Esophagus muscularis mucosa (tissue), 4 donors: ENCODE results near the gene SIRT5. TPM values are rescaled to one million over a fixed set of nuclear protein-coding genes. Genes with fewer than 3 reads are reported as not detected.

ENCODE experiments used
- DNase-seq: peaks from one replicate; pipeline ENCODE4 v3.0.0-alpha.2; 2017; ENCODE audit errors: extremely low spot score
- H3K27ac ChIP-seq, 4 donors: fragments of 200-600 bp; sonication (generic); replicated peaks in 1 of 4; 1 replicate in 3 of 4; 2 replicates in 1 of 4; pipeline ENCODE4 v1.5.1; 2016 to 2019; ENCODE audit warnings: mild to moderate bottlenecking in 1 of 4
- H3K27me3 ChIP-seq, 4 donors: fragments of 200-600 bp; sonication (generic); one replicate each; pipeline versions ENCODE4 v1.5.1 to v1.6.0; 2016 to 2019
- H3K36me3 ChIP-seq, 4 donors: fragments of 200-600 bp; sonication (generic); one replicate each; pipeline ENCODE4 v1.5.1; 2016 to 2019
- H3K4me1 ChIP-seq, 4 donors: fragments of 200-600 bp; sonication (generic); one replicate each; pipeline ENCODE4 v1.5.1; 2016 to 2019
- H3K4me3 ChIP-seq, 4 donors: fragments of 200-600 bp; sonication (generic); 1 replicate in 2 of 4; 2 replicates in 2 of 4; pipeline ENCODE4 v1.5.1; 2016 to 2019; ENCODE audit warnings: mild to moderate bottlenecking in 4 of 4, moderate library complexity in 1 of 4
- H3K9me3 ChIP-seq, 4 donors: fragments of 200-600 bp; sonication (generic); 1 replicate in 3 of 4; 2 replicates in 1 of 4; pipeline ENCODE4 v1.5.1; 2016 to 2019
- EP300 ChIP-seq: sonication (generic); formaldehyde crosslinking; IDR thresholded peaks from one replicate; pipeline ENCODE4 v1.6.1; 2017; ENCODE audit warnings: antibody characterized with exemption
- POLR2A ChIP-seq: fragments of 450-650 bp; IDR thresholded peaks from one replicate; pipeline ENCODE4 v1.6.1; 2017; ENCODE audit warnings: antibody characterized with exemption, moderate library complexity, mild to moderate bottlenecking, low read depth
- POLR2AphosphoS5 ChIP-seq, 2 donors: sonication (generic); formaldehyde crosslinking; IDR thresholded peaks; one replicate each; pipeline ENCODE4 v1.6.1; 2017; ENCODE audit warnings: antibody characterized with exemption in 2 of 2
- WGBS: methylation state at CpG from one replicate; pipeline ENCODE4 v1.1.5; 2018; 5-methylcytosine and 5-hydroxymethylcytosine counted together
- intact Hi-C: fragments of 100-400 bp; cut with DNase I; formaldehyde crosslinking; loops from one replicate; pipeline ENCODE4 v1.15.1; 2023
- total RNA-seq, 4 donors: library from RNA; depleted of rRNA; stranded (reverse); fragments of >200 nt; gene quantifications; one replicate each; pipeline versions ENCODE4 v1.1.0 to v1.2.1, GENCODE V29; 2016
- TF ChIP-seq, protein P1 (sequence below), 3 experiments: fragments of 200-600 bp in 2 of 3; fragments of 450-650 bp in 1 of 3; sonication (generic) in 2 of 3; IDR thresholded peaks; one replicate each; pipeline ENCODE4 v1.5.1; 2017 to 2019; ENCODE audit warnings: antibody characterized with exemption in 3 of 3, mild to moderate bottlenecking in 2 of 3, moderate library complexity in 1 of 3

Gene SIRT5
- total RNA-seq, 4 donors from 2014 or later: 7.8 to 14.5 (median 12.6) TPM

DNA sequence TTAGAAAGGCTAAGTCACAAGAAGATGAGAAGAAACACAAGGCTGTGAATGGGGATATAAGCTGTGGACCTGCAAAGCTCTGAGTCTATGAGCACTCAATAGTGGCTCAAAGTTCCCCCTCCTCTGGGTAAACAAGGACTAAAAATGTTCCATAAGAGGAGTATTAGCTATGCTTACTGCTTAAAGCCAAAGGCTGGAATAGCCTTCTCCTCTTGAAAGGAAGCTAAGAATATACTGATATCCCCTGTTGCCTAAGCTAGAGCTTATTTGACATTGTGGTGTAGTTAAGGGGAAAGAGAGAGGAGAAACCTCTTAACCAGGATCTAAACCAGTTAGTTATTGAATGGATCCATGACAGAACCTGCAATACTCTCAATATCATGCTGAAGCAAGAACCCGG is 86.5 kb downstream of the SIRT5 start:
- no peaks in the 10 kb centered on the region for H3K27me3 ChIP-seq
- intact Hi-C loops: no loop called here
- no peaks in the 10 kb centered on the region for H3K36me3 ChIP-seq
- DNase-seq: no peak
- peaks cover 5 to 49% (median 34%) of the 10 kb centered on the region in 4 donors for H3K4me1 ChIP-seq
- 100% methylated on average over 1 of the region's 1 CpG for WGBS
- H3K4me3 ChIP-seq: no peak overlapping the region
- no peak for TF ChIP-seq POLR2AphosphoS5 (IDR thresholded peaks at IDR 0.05)
- no peak for TF ChIP-seq EP300
- TF ChIP-seq, protein P1, sequence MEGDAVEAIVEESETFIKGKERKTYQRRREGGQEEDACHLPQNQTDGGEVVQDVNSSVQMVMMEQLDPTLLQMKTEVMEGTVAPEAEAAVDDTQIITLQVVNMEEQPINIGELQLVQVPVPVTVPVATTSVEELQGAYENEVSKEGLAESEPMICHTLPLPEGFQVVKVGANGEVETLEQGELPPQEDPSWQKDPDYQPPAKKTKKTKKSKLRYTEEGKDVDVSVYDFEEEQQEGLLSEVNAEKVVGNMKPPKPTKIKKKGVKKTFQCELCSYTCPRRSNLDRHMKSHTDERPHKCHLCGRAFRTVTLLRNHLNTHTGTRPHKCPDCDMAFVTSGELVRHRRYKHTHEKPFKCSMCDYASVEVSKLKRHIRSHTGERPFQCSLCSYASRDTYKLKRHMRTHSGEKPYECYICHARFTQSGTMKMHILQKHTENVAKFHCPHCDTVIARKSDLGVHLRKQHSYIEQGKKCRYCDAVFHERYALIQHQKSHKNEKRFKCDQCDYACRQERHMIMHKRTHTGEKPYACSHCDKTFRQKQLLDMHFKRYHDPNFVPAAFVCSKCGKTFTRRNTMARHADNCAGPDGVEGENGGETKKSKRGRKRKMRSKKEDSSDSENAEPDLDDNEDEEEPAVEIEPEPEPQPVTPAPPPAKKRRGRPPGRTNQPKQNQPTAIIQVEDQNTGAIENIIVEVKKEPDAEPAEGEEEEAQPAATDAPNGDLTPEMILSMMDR (IDR thresholded peaks at IDR 0.05): no peak
- no peak for TF ChIP-seq POLR2A
- H3K9me3 ChIP-seq: no peaks in the 10 kb centered on the region
- no peak overlapping the region for H3K27ac ChIP-seq

DNA sequence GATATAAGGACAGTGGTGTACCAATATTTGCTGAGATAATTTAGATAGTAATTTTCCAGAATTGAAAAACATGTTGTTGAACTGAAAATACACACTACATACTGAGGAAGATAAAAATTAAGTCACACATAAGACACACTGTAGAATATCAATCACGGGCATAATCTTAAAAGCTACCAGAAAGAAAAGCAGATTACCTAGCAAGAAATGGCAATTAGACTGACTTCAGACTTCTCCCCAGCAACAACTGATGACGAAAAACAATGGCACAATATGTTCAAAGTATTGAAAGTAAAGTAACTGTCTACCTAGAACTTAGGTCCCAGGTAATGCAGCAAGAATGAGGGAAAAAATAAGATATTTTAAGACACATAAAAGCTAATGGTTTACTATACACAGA is 87.2 kb downstream of the SIRT5 start:
- TF ChIP-seq POLR2AphosphoS5 (IDR thresholded peaks at IDR 0.05) (no peak), POLR2A (no peak), EP300 (no peak)
- TF ChIP-seq, protein P1 (IDR thresholded peaks at IDR 0.05): no peak
- no peaks in the 10 kb centered on the region for H3K36me3 ChIP-seq
- H3K27me3 ChIP-seq: no peaks in the 10 kb centered on the region
- WGBS: 95% methylated on average over 2 of the region's 2 CpGs
- H3K4me3 ChIP-seq: no peak overlapping the region
- H3K4me1 ChIP-seq: peaks cover 5 to 49% (median 34%) of the 10 kb centered on the region in 4 donors
- no peaks in the 10 kb centered on the region for H3K9me3 ChIP-seq
- no peak for DNase-seq
- H3K27ac ChIP-seq: no peak overlapping the region
- intact Hi-C loops: no loop called here

DNA sequence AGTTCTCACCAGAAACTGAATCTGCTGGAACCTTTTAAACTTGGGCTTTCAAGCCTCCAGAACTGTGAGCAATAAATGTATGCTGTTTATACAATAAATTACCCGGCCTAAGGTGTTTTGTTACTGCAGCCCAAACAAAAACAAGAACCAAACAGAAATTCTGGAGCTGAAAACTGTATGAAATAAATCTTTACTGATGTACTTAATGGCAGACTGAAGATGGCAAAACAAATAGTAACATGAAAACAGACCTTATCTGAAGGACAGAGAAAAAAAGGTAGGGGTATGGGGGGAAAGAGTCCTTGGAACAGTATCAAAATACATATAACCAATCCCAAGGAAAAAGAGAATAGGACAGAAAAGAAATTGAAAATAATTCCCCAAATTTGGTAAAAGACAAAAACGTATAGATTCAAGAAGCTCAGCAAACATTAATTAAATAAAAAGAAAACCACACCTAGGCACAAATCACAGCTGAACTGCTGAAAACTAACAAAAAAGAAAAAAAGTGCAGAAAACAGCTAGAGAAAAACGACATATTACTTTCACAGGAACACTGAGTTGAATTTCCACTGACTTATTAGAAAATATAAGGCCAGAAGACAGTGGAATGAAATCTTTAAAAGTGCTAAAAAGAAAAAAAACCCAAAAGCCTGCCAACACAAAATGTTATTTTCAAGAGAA is 88.4 kb downstream of the SIRT5 start:
- H3K9me3 ChIP-seq: no peaks in the 10 kb centered on the region
- no peak overlapping the region for H3K4me3 ChIP-seq
- no peaks in the 10 kb centered on the region for H3K36me3 ChIP-seq
- TF ChIP-seq, protein P1 (IDR thresholded peaks at IDR 0.05): no peak
- TF ChIP-seq POLR2A: no peak
- no peak for TF ChIP-seq POLR2AphosphoS5 (IDR thresholded peaks at IDR 0.05)
- TF ChIP-seq EP300: no peak
- no peaks in the 10 kb centered on the region for H3K27me3 ChIP-seq
- DNase-seq: no peak
- intact Hi-C loops: no loop called here
- H3K27ac ChIP-seq: no peak overlapping the region
- WGBS: 90% methylated on average over 3 of the region's 3 CpGs
- H3K4me1 ChIP-seq: peaks cover 5 to 49% (median 35%) of the 10 kb centered on the region in 4 donors

DNA sequence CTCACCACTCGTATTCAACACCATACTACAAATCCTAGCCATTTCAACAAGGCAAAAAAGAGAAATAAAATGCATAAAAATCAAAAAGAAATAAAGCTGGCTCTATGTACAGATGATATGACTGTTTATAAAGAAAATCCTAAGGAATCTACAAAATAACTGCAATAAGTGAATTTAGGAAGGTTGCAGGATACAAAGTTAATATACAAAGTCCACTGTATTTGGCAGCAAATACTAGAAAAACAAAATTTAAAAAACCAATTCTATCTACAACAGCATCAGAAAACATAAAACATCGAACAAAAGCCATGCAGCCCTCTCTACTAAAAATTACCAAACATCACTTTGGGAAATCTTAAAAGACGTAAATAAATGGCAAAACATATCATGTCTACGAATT is 89.6 kb downstream of the SIRT5 start:
- H3K27ac ChIP-seq: no peak overlapping the region
- no peaks in the 10 kb centered on the region for H3K9me3 ChIP-seq
- H3K4me1 ChIP-seq: peaks cover 5 to 49% (median 35%) of the 10 kb centered on the region in 4 donors
- DNase-seq: no peak
- H3K36me3 ChIP-seq: no peaks in the 10 kb centered on the region
- intact Hi-C loops: no loop called here
- H3K27me3 ChIP-seq: no peaks in the 10 kb centered on the region
- H3K4me3 ChIP-seq: no peak overlapping the region
- WGBS: 92% methylated on average over 4 of the region's 4 CpGs
- TF ChIP-seq POLR2A: no peak
- TF ChIP-seq POLR2AphosphoS5 (IDR thresholded peaks at IDR 0.05): no peak
- TF ChIP-seq, protein P1 (IDR thresholded peaks at IDR 0.05): no peak
- TF ChIP-seq EP300: no peak

Other genes starting within 250 kb of the SIRT5 start
- gene TBC1D7, start 246.1 kb upstream of the SIRT5 start, total RNA-seq: 10 to 100 TPM in 1 of 4 donors, 1 to 10 TPM in 3; 5.5 to 12.5 (median 8.4) TPM
- gene GFOD1, start 87.0 kb upstream of the SIRT5 start, total RNA-seq: 10 to 100 TPM; 21.7 to 34.5 (median 25.8) TPM
- 10 to 100 TPM; 67.3 to 97.2 (median 74.8) TPM for gene NOL7, start 40.7 kb downstream of the SIRT5 start, total RNA-seq
- 10 to 100 TPM; 29.3 to 57.1 (median 42.4) TPM for gene RANBP9, start 137.2 kb downstream of the SIRT5 start, total RNA-seq
- gene MCUR1, start 240.0 kb downstream of the SIRT5 start, total RNA-seq: 10 to 100 TPM in 3 of 4 donors, 1 to 10 TPM in 1; 7.8 to 19.1 (median 17.9) TPM